Natural killer cell (primary cell): ENCODE measurements around the gene DOCK8. TPM values are rescaled to one million over a fixed set of nuclear protein-coding genes. Genes with fewer than 3 reads are reported as not detected.
A peak's percentile ranks its signal among the peaks of the same experiment; 100 is the strongest.

Experiments
- ATAC-seq, 3 donors: fragments of 150-1000 bp in 2 of 3; fragments of 200-7000 bp in 1 of 3; cut with Tn5 transposase; 1 replicate in 1 of 3; 2 replicates in 2 of 3; pipeline ENCODE4 v1.10.0; 2021; ENCODE audit warnings: mild to moderate bottlenecking in 2 of 3, moderate library complexity in 2 of 3
- DNase-seq, 2 donors: peaks; one replicate each; pipeline versions ENCODE4 v3.0.0 to v3.0.0-alpha.2; 2013 to 2021; ENCODE audit warnings: mixed read lengths in 1 of 2
- H3K27ac ChIP-seq: one replicate; pipeline ENCODE4 v1.5.1; 2013; ENCODE audit warnings: mild to moderate bottlenecking, low read length
- H3K27me3 ChIP-seq: one replicate; pipeline ENCODE4 v1.6.1; 2013; ENCODE audit warnings: low read length; ENCODE audit not compliant: control insufficient read depth, insufficient read depth
- H3K36me3 ChIP-seq: one replicate; pipeline ENCODE4 v1.6.1; 2013; ENCODE audit warnings: low read length; ENCODE audit not compliant: control insufficient read depth, insufficient read depth
- H3K4me1 ChIP-seq: one replicate; pipeline ENCODE4 v1.6.1; 2013; ENCODE audit warnings: low read length; ENCODE audit not compliant: control insufficient read depth, insufficient read depth
- H3K4me3 ChIP-seq: one replicate; pipeline ENCODE4 v1.5.1; 2013; ENCODE audit warnings: low read length
- H3K9me3 ChIP-seq: one replicate; pipeline ENCODE4 v1.6.1; 2013; ENCODE audit warnings: low read length; ENCODE audit not compliant: control insufficient read depth, insufficient read depth
- H3K27ac Mint-ChIP-seq, 2 donors: one replicate each; pipeline ENCODE4 v1.8.0; 2022; ENCODE audit warnings: mild to moderate bottlenecking in 2 of 2, mixed read lengths in 2 of 2, moderate library complexity in 1 of 2
- H3K27me3 Mint-ChIP-seq, 2 donors: one replicate each; pipeline ENCODE4 v1.8.0; 2022; ENCODE audit warnings: low read depth in 2 of 2, mixed read lengths in 2 of 2
- H3K36me3 Mint-ChIP-seq: one replicate; pipeline ENCODE4 v1.8.0; 2022; ENCODE audit warnings: mixed read lengths
- H3K4me1 Mint-ChIP-seq, 2 donors: one replicate each; pipeline ENCODE4 v1.8.0; 2022; ENCODE audit warnings: mixed read lengths in 2 of 2
- H3K4me3 Mint-ChIP-seq: one replicate; pipeline ENCODE4 v1.8.0; 2022; ENCODE audit warnings: mild to moderate bottlenecking, moderate library complexity, mixed read lengths
- H3K9me3 Mint-ChIP-seq, 2 donors: one replicate each; pipeline ENCODE4 v1.8.0; 2022; ENCODE audit warnings: mixed read lengths in 2 of 2
- WGBS: methylation state at CpG from one replicate; pipeline ENCODE4 v1.1.7; 2013; ENCODE audit warnings: missing lambda C conversion rate; ENCODE audit not compliant: insufficient coverage; 5-methylcytosine and 5-hydroxymethylcytosine counted together
- intact Hi-C: fragments of 100-400 bp; cut with micrococcal nuclease; formaldehyde crosslinking; loops from one replicate; pipeline ENCODE4 v1.14.2; 2022
- total RNA-seq, 4 donors: library from RNA; stranded (reverse); fragments of 120-200 nt in 1 of 4; gene quantifications; one replicate each; pipeline versions ENCODE4 v1.2.3 to v1.2.4, GENCODE V29; 2013 to 2022
- TF ChIP-seq, protein P1 (sequence below): fragments of 200-600 bp; IDR thresholded peaks from one replicate; pipeline ENCODE4 v1.8.0; 2022; ENCODE audit warnings: antibody characterized with exemption

DOCK8 gene
- total RNA-seq, 3 donors from 2014 or later (not counting 1 experiment from before 2014, with no cell fraction given): 156 to 211 (median 207) TPM

- ATAC-seq (no peak), DNase-seq (peak in 1 of 2 donors; percentile 7)
- Histone ChIP-seq H3K9me3 (no peaks in the 10 kb centered on the region), H3K27me3 (no peaks in the 10 kb centered on the region), H3K27ac (no peak overlapping the region), H3K36me3 (peaks cover 95% of the 10 kb centered on the region), H3K4me3 (no peak overlapping the region), H3K4me1 (no peaks in the 10 kb centered on the region)
- Mint-ChIP-seq H3K4me1 (peaks cover 8% of the 10 kb centered on the region in 2 donors), H3K36me3 (peaks cover 33% of the 10 kb centered on the region), H3K4me3 (no peak overlapping the region), H3K9me3 (no peaks in the 10 kb centered on the region), H3K27ac (peak overlapping the region; percentile 45 to 60), H3K27me3 (no peaks in the 10 kb centered on the region)
- intact Hi-C loops: no loop called here
- TF ChIP-seq, protein P1, sequence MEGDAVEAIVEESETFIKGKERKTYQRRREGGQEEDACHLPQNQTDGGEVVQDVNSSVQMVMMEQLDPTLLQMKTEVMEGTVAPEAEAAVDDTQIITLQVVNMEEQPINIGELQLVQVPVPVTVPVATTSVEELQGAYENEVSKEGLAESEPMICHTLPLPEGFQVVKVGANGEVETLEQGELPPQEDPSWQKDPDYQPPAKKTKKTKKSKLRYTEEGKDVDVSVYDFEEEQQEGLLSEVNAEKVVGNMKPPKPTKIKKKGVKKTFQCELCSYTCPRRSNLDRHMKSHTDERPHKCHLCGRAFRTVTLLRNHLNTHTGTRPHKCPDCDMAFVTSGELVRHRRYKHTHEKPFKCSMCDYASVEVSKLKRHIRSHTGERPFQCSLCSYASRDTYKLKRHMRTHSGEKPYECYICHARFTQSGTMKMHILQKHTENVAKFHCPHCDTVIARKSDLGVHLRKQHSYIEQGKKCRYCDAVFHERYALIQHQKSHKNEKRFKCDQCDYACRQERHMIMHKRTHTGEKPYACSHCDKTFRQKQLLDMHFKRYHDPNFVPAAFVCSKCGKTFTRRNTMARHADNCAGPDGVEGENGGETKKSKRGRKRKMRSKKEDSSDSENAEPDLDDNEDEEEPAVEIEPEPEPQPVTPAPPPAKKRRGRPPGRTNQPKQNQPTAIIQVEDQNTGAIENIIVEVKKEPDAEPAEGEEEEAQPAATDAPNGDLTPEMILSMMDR: no peak
- 62% methylated on average over 2 of the region's 2 CpGs for WGBS
These were observed 120.7 kb downstream of the DOCK8 start for GRCh38 chr9:335373-335772.

DNA sequence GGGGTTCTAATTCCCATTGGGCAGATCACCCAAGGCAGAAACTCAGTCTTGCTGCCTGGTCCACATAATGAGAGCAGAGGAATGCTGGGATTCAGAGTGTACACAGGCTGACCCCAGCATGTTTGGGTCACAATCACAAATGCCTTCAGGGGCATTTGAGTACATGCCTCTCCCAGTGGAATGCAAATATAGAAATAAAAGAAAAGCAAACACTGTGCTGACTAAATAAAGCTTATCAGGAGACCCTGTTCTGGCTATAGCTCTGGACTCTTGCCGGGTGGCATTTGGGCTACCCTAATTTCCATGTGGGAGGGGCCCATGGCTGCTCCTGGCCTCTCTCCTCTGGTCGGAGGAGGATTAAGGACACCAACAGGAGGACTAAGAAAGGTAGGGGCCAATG lies 121.4 kb downstream of the DOCK8 start:
- TF ChIP-seq, protein P1: no peak
- ATAC-seq (no peak), DNase-seq (no peak)
- Histone ChIP-seq H3K27me3 (no peaks in the 10 kb centered on the region), H3K9me3 (no peaks in the 10 kb centered on the region), H3K27ac (no peak overlapping the region), H3K4me3 (no peak overlapping the region), H3K36me3 (peaks cover 95% of the 10 kb centered on the region), H3K4me1 (no peaks in the 10 kb centered on the region)
- H3K27me3 Mint-ChIP-seq: no peaks in the 10 kb centered on the region
- H3K4me1 Mint-ChIP-seq: peaks cover 8% of the 10 kb centered on the region in 2 donors
- H3K36me3 Mint-ChIP-seq: peaks cover 33% of the 10 kb centered on the region
- H3K9me3 Mint-ChIP-seq: no peaks in the 10 kb centered on the region
- no peak overlapping the region for H3K4me3 Mint-ChIP-seq
- 100% methylated on average over 2 of the region's 2 CpGs for WGBS
- H3K27ac Mint-ChIP-seq: peak overlapping the region; percentile 45 to 60
- intact Hi-C loops: no loop called here

- H3K4me1 Mint-ChIP-seq: peaks cover 8% of the 10 kb centered on the region in 2 donors
- TF ChIP-seq, protein P1: no peak
- no peak overlapping the region for H3K27ac ChIP-seq
- ATAC-seq (no peak), DNase-seq (no peak)
- no peaks in the 10 kb centered on the region for H3K27me3 ChIP-seq
- no peak overlapping the region for H3K4me3 ChIP-seq
- H3K27me3 Mint-ChIP-seq: no peaks in the 10 kb centered on the region
- peak overlapping the region in 1 of 2 donors; percentile 36 for H3K27ac Mint-ChIP-seq
- peaks cover 96% of the 10 kb centered on the region for H3K36me3 ChIP-seq
- intact Hi-C loops: no loop called here
- H3K4me1 ChIP-seq: no peaks in the 10 kb centered on the region
- H3K9me3 ChIP-seq: no peaks in the 10 kb centered on the region
- no peak overlapping the region for H3K4me3 Mint-ChIP-seq
- no peaks in the 10 kb centered on the region for H3K9me3 Mint-ChIP-seq
- peaks cover 32% of the 10 kb centered on the region for H3K36me3 Mint-ChIP-seq
- 98% methylated on average over 6 of the region's 6 CpGs for WGBS
These were observed 123.9 kb downstream of the DOCK8 start for GRCh38 chr9:338602-339001.
